Tibial nerve (tissue), 4 donors: ENCODE results near the gene GPR142. TPM values are rescaled to one million over a fixed set of nuclear protein-coding genes. Genes with fewer than 3 reads are reported as not detected.

ENCODE experiments used
- DNase-seq, 2 donors: peaks; one replicate each; pipeline ENCODE4 v3.0.0-alpha.2; 2019; ENCODE audit warnings: low spot score in 2 of 2
- H3K27ac ChIP-seq, 4 donors: fragments of 200-600 bp; sonication (generic) in 3 of 4; one replicate each; pipeline ENCODE4 v1.5.1; 2017 to 2019; ENCODE audit warnings: mild to moderate bottlenecking in 1 of 4
- H3K27me3 ChIP-seq, 2 donors: fragments of 200-600 bp; sonication (generic) in 1 of 2; one replicate each; pipeline versions ENCODE4 v1.5.1 to v1.6.0; 2017 to 2019
- H3K36me3 ChIP-seq, 3 donors: fragments of 200-600 bp; sonication (generic); one replicate each; pipeline ENCODE4 v1.5.1; 2018 to 2019
- H3K4me1 ChIP-seq, 4 donors: fragments of 200-600 bp; sonication (generic) in 3 of 4; one replicate each; pipeline ENCODE4 v1.5.1; 2017 to 2019
- H3K4me3 ChIP-seq, 4 donors: fragments of 200-600 bp; sonication (generic) in 3 of 4; one replicate each; pipeline ENCODE4 v1.5.1; 2017 to 2019; ENCODE audit warnings: mild to moderate bottlenecking in 1 of 4, moderate library complexity in 1 of 4
- H3K9me3 ChIP-seq, 4 donors: fragments of 200-600 bp; sonication (generic) in 3 of 4; one replicate each; pipeline ENCODE4 v1.5.1; 2017 to 2019
- CTCF ChIP-seq, 5 experiments: fragments of 200-600 bp in 3 of 5; fragments of 450-650 bp in 2 of 5; sonication (generic) in 3 of 5; IDR thresholded peaks; one replicate each; pipeline ENCODE4 v1.5.1; 2016 to 2019; ENCODE audit warnings: antibody characterized with exemption in 5 of 5, mild to moderate bottlenecking in 3 of 5, moderate library complexity in 2 of 5
- EP300 ChIP-seq, 2 donors: sonication (generic); formaldehyde crosslinking; IDR thresholded peaks; one replicate each; pipeline ENCODE4 v1.6.1; 2017; ENCODE audit warnings: antibody characterized with exemption in 2 of 2, mild to moderate bottlenecking in 1 of 2
- POLR2A ChIP-seq, 2 donors: fragments of 450-650 bp; IDR thresholded peaks; one replicate each; pipeline ENCODE4 v1.6.1; 2017; ENCODE audit warnings: antibody characterized with exemption in 2 of 2, mild to moderate bottlenecking in 2 of 2, moderate library complexity in 2 of 2
- WGBS, 2 donors: methylation state at CpG; one replicate each; pipeline ENCODE4 v1.1.5; 2018; 5-methylcytosine and 5-hydroxymethylcytosine counted together
- total RNA-seq, 4 donors: library from RNA; depleted of rRNA; stranded (reverse); fragments of >200 nt; gene quantifications; one replicate each; pipeline ENCODE4 v1.1.0, GENCODE V29; 2016

Gene GPR142
- total RNA-seq, 4 donors from 2014 or later = 0.59 to 2.8 TPM; not detected in 2

DNA sequence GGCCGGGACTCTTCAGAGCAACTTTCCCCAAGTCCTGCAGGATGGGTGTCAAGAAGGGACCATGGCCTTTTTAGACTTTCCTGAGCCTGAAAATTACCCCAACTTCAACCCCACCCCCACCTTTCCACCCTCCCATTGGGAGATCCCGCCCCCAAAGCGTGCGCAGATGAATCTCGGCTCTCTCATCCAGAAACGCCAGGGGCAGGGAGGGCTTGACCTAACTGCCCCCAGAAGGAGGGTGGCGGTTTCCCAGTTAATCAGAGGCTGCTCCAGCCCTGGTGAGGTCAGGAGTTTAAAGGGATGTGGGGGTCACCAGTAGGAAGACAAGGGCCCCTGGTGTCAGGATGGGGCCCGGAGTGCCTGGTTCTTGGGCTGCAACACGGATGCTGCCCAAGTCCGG lies 40.8 kb upstream of the GPR142 start:
- Histone ChIP-seq H3K4me3 (peak overlapping the region; percentile 13 to 54 (median 33)), H3K9me3 (no peaks in the 10 kb centered on the region), H3K27ac (peak overlapping the region; percentile 25 to 86 (median 70)), H3K4me1 (peaks cover 0 to 33% (median 11%) of the 10 kb centered on the region in 4 donors), H3K36me3 (no peaks in the 10 kb centered on the region), H3K27me3 (peaks cover 0 to 23% of the 10 kb centered on the region in 2 donors)
- TF ChIP-seq EP300 (IDR thresholded peaks at IDR 0.05) = no peak
- TF ChIP-seq POLR2A (IDR thresholded peaks at IDR 0.05) = no peak
- no peak for TF ChIP-seq CTCF (IDR thresholded peaks at IDR 0.05)
- 8 to 13% methylated on average over 7 of the region's 10 CpGs for WGBS, 2 donors
- no peak for DNase-seq

- TF ChIP-seq CTCF (IDR thresholded peaks at IDR 0.05) = no peak
- no peak for TF ChIP-seq POLR2A (IDR thresholded peaks at IDR 0.05)
- no peak for TF ChIP-seq EP300 (IDR thresholded peaks at IDR 0.05)
- Histone ChIP-seq H3K27ac (peak overlapping the region; percentile 1 to 86 (median 70)), H3K36me3 (no peaks in the 10 kb centered on the region), H3K4me3 (peak overlapping the region in 1 of 4 donors; percentile 54), H3K27me3 (peaks cover 0 to 23% of the 10 kb centered on the region in 2 donors), H3K4me1 (peaks cover 0 to 33% (median 11%) of the 10 kb centered on the region in 4 donors), H3K9me3 (no peaks in the 10 kb centered on the region)
- 96 to 100% methylated on average over 3 of the region's 3 CpGs for WGBS, 2 donors
- DNase-seq = no peak
These were observed 38.8 kb upstream of the GPR142 start for GRCh38 chr17:74328487-74328886.

DNA sequence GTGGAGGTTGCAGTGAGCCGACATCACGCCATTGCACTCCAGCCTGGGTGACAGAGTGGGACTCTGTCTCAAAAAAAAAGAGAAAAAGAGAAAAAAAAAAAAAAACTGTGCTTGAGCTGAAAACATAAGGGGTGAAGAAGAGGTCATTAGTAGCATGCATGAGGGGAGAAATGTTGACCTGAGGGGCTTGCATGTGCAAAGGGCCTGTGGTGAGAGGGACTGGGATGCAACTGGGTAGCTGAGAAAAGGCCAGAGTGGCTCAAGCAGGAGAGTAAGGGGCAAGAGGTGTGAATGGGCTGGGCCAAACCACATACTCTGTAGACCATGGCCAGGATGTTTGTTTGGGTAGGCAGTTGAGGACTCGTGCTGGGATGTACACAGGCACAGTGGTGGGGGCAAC lies 37.9 kb upstream of the GPR142 start:
- Histone ChIP-seq H3K27ac (peak overlapping the region in 3 of 4 donors; percentile 55 to 86 (median 84)), H3K4me1 (peaks cover 0 to 33% (median 11%) of the 10 kb centered on the region in 4 donors), H3K4me3 (no peak overlapping the region), H3K27me3 (peaks cover 0 to 23% of the 10 kb centered on the region in 2 donors), H3K9me3 (peaks cover 0 to 5% (median 0%) of the 10 kb centered on the region in 4 donors), H3K36me3 (no peaks in the 10 kb centered on the region)
- WGBS, 2 donors = 78 to 83% methylated on average over 3 of the region's 3 CpGs
- DNase-seq = no peak
- TF ChIP-seq POLR2A (IDR thresholded peaks at IDR 0.05) (no peak), EP300 (IDR thresholded peaks at IDR 0.05) (no peak), CTCF (IDR thresholded peaks at IDR 0.05) (no peak)

GRCh38 chr17:74330446-74330845 lies 36.9 kb upstream of the GPR142 start:
- peak in 1 of 2 donors; percentile 21 for DNase-seq
- peaks cover 0 to 26% (median 8%) of the 10 kb centered on the region in 4 donors for H3K4me1 ChIP-seq
- no peaks in the 10 kb centered on the region for H3K36me3 ChIP-seq
- peaks cover 0 to 23% of the 10 kb centered on the region in 2 donors for H3K27me3 ChIP-seq
- WGBS, 2 donors = 38 to 61% methylated on average over 7 to 8 of the region's 8 CpGs
- H3K27ac ChIP-seq = peak overlapping the region; percentile 17 to 86 (median 72)
- TF ChIP-seq CTCF (IDR thresholded peaks at IDR 0.05) = no peak
- TF ChIP-seq EP300 (IDR thresholded peaks at IDR 0.05) = peak in 1 of 2 donors; percentile 82
- no peak overlapping the region for H3K4me3 ChIP-seq
- peaks cover 0 to 13% (median 0%) of the 10 kb centered on the region in 4 donors for H3K9me3 ChIP-seq

GRCh38 chr17:74332017-74332650 lies 35.2 kb upstream of the GPR142 start:
- Histone ChIP-seq H3K27ac (peak overlapping the region in 3 of 4 donors; percentile 24 to 86 (median 74)), H3K4me1 (peaks cover 0 to 9% (median 0%) of the 10 kb centered on the region in 4 donors), H3K36me3 (no peaks in the 10 kb centered on the region), H3K27me3 (peaks cover 0 to 11% of the 10 kb centered on the region in 2 donors), H3K9me3 (peaks cover 0 to 13% (median 0%) of the 10 kb centered on the region in 4 donors), H3K4me3 (no peak overlapping the region)
- DNase-seq = no peak
- TF ChIP-seq EP300 (IDR thresholded peaks at IDR 0.05) (no peak), CTCF (IDR thresholded peaks at IDR 0.05) (no peak), POLR2A (IDR thresholded peaks at IDR 0.05) (no peak)
- WGBS, 2 donors = 65 to 70% methylated on average over 7 of the region's 7 CpGs
